Left renal pelvis (tissue), 4 donors: Measurements from ENCODE around the gene FRAS1. TPM values are rescaled to one million over a fixed set of nuclear protein-coding genes. Genes with fewer than 3 reads are reported as not detected.
"Not testable (repeated sequence)": the region's sequence is repeated elsewhere in the genome, so short reads cannot be mapped to it uniquely, and the experiment has no call there.

Experiments
- DNase-seq, 4 donors: peaks; one replicate each; pipeline ENCODE4 v3.0.0-alpha.2; 2013; ENCODE audit warnings: low read depth in 4 of 4, low spot score in 3 of 4
- polyA plus RNA-seq, 4 donors: library from polyadenylated mRNA; unstranded; fragments of 120-200 nt; gene quantifications; one replicate each; pipeline ENCODE4 v1.2.1, GENCODE V29; 2013; ENCODE audit not compliant: insufficient read length in 4 of 4

FRAS1 gene
- polyA plus RNA-seq, 4 donors, result 10.2 to 85.5 (median 66.8) TPM

GRCh38 chr4:78478523-78478922 lies 421.4 kb downstream of the FRAS1 start:
- DNase-seq, result no peak

- no peak for DNase-seq
Measured at GRCh38 chr4:78480286-78480685, 423.2 kb downstream of the FRAS1 start.

GRCh38 chr4:78481180-78481579 lies 424.1 kb downstream of the FRAS1 start:
- DNase-seq, result no peak

GRCh38 chr4:78482281-78482680 lies 425.2 kb downstream of the FRAS1 start:
- no peak for DNase-seq

- DNase-seq, result no peak
Measured at GRCh38 chr4:78483811-78484210, 426.7 kb downstream of the FRAS1 start.

GRCh38 chr4:78484574-78484973 lies 427.5 kb downstream of the FRAS1 start:
- DNase-seq, result no peak

GRCh38 chr4:78493731-78494130 lies 436.6 kb downstream of the FRAS1 start:
- no peak for DNase-seq

- DNase-seq, result no peak
Measured at GRCh38 chr4:78496021-78496643, 439.0 kb downstream of the FRAS1 start.

- not testable (repeated sequence) for DNase-seq
Measured at GRCh38 chr4:78506260-78506659, 449.1 kb downstream of the FRAS1 start.

- no peak for DNase-seq
Measured at GRCh38 chr4:78509043-78509442, 451.9 kb downstream of the FRAS1 start.

- DNase-seq, result no peak
Measured at GRCh38 chr4:78510108-78510507, 453.0 kb downstream of the FRAS1 start.

GRCh38 chr4:78510681-78511080 lies 453.6 kb downstream of the FRAS1 start:
- no peak for DNase-seq

GRCh38 chr4:78512357-78512920 lies 455.3 kb downstream of the FRAS1 start:
- no peak for DNase-seq

- DNase-seq, result no peak
Measured at GRCh38 chr4:78513411-78513975, 456.4 kb downstream of the FRAS1 start.

GRCh38 chr4:78517050-78517652 lies 460.0 kb downstream of the FRAS1 start:
- DNase-seq, result peak in 1 of 4 donors; percentile 27

GRCh38 chr4:78518561-78518960 lies 461.4 kb downstream of the FRAS1 start:
- no peak for DNase-seq

GRCh38 chr4:78519962-78520361 lies 462.8 kb downstream of the FRAS1 start:
- DNase-seq, result no peak

- no peak for DNase-seq
Measured at GRCh38 chr4:78520808-78521226, 463.7 kb downstream of the FRAS1 start.

- no peak for DNase-seq
Measured at GRCh38 chr4:78524009-78524408, 466.9 kb downstream of the FRAS1 start.

- no peak for DNase-seq
Measured at GRCh38 chr4:78525559-78525958, 468.4 kb downstream of the FRAS1 start.

- no peak for DNase-seq
Measured at GRCh38 chr4:78527103-78527502, 470.0 kb downstream of the FRAS1 start.

GRCh38 chr4:78527555-78527954 lies 470.4 kb downstream of the FRAS1 start:
- DNase-seq, result no peak
